Kidney (tissue), 14 donors: ENCODE data around the gene GXYLT2. TPM values are rescaled to one million over a fixed set of nuclear protein-coding genes. Genes with fewer than 3 reads are reported as not detected.
A peak's percentile ranks its signal among the peaks of the same experiment; 100 is the strongest.

Experiments used
- DNase-seq, 5 donors: peaks; one replicate each; pipeline ENCODE4 v3.0.0-alpha.2; 2013 to 2020
- FAIRE-seq: peaks from 2 replicates; lab custom pipeline; 2012; peaks lifted over from hg19 to GRCh38; lab: Jason Lieb, UNC
- H3K27ac ChIP-seq, 2 donors: one replicate each; pipeline ENCODE4 v1.7.0; 2013; ENCODE audit warnings: low read depth in 2 of 2, low read length in 2 of 2, inconsistent platforms in 1 of 2
- H3K27me3 ChIP-seq: one replicate; pipeline ENCODE4 v1.7.1; 2013; ENCODE audit warnings: low read length, inconsistent platforms; ENCODE audit not compliant: control insufficient read depth, insufficient read depth
- H3K36me3 ChIP-seq, 3 donors: one replicate each; pipeline versions ENCODE4 v1.7.0 to v1.7.1; 2013; ENCODE audit warnings: low read length in 3 of 3, control low read depth in 1 of 3, inconsistent platforms in 1 of 3; ENCODE audit not compliant: insufficient read depth in 3 of 3, control insufficient read depth in 2 of 3
- H3K4me1 ChIP-seq, 3 donors: one replicate each; pipeline versions ENCODE4 v1.7.0 to v1.7.1; 2013; ENCODE audit warnings: low read length in 3 of 3, inconsistent platforms in 1 of 3, low read depth in 1 of 3; ENCODE audit not compliant: control insufficient read depth in 2 of 3, insufficient read depth in 2 of 3
- H3K4me3 ChIP-seq, 3 donors: one replicate each; pipeline versions ENCODE4 v1.7.0 to v1.8.1; 2013; ENCODE audit warnings: low read length in 3 of 3, control low read depth in 1 of 3, inconsistent platforms in 1 of 3
- H3K9ac ChIP-seq, 3 donors: one replicate each; pipeline versions ENCODE4 v1.7.0 to v1.7.1; 2013; ENCODE audit warnings: low read length in 3 of 3, control low read depth in 1 of 3, inconsistent platforms in 1 of 3
- H3K9me3 ChIP-seq, 3 donors: one replicate each; pipeline versions ENCODE4 v1.7.0 to v1.7.1; 2013; ENCODE audit warnings: low read length in 3 of 3, control low read depth in 1 of 3, inconsistent platforms in 1 of 3; ENCODE audit not compliant: control insufficient read depth in 2 of 3, insufficient read depth in 1 of 3
- CTCF ChIP-seq: IDR thresholded peaks from 3 replicates; pipeline ENCODE4 v1.5.1; 2012; ENCODE audit warnings: mild to moderate bottlenecking, moderate library complexity, borderline replicate concordance; ENCODE audit not compliant: insufficient read depth; ENCODE audit errors: extremely low read depth
- intact Hi-C: fragments of 100-400 bp; cut with DNase I; formaldehyde crosslinking; loops from one replicate; pipeline ENCODE4 v1.11.1; 2022
- polyA plus RNA-seq: library from polyadenylated mRNA; stranded (reverse); fragments of 350-450 nt; fragmentation: Illumina TruSeq; extraction: RNeasy Lipid Tissue Mini Kit (QIAGEN cat#74804); gene quantifications from one replicate; pipeline ENCODE4 v1.2.3, GENCODE V29; 2014; ENCODE audit warnings: low read depth, low replicate concordance; ENCODE audit not compliant: insufficient read depth
- total RNA-seq: library from RNA; stranded (reverse); fragmentation: NEBNext Ultra II Directional; extraction: Animal tissue kit (Norgen Biotek cat#: 25700); gene quantifications from one replicate; pipeline ENCODE4 v1.2.1, GENCODE V29; 2021
- donor health status: control.
- donor health status: control.
- donor health status: control.
- donor health status: control.
- donor health status: control.
- donor health status: DM: yes; HTN: yes; CAD: no.
- donor health status: Normal renal cell carcinoma (clear cell type).

Gene GXYLT2
- total and polyA plus RNA-seq, 2 donors from 2014 or later, result 0.39 to 3.8 TPM

DNA sequence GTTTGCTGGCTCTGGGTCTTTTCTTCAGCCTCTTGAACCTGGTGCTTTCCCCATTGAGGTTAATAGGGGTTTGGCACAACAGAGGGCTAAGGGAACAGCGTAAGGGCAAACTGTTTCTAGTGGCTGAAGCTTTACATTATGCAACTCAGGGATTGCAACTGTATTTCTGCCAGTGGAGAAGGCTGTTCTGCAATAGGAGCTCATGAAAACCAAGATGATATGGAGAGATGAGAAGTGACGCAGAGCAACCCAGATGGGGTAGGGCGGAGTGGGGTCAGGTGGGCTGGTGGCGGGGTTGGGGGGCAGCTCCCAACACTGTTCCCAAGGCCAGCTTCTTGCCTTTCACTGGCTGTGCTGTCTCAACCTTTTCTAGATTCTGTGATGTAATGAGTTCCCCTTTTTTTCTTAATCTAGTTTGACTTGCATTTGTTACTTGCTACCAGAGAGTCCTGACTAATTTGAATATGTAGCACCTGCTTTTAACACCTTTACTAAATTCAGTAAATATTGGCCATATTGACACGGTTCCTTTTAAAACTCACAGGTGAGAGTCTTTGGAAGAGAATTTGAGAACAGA is 7.2 kb downstream of the GXYLT2 start:
- DNase-seq, result no peak
- H3K4me3 ChIP-seq, result no peak overlapping the region
- H3K27ac ChIP-seq, result no peak overlapping the region
- H3K9ac ChIP-seq, result no peak overlapping the region
- no peaks in the 10 kb centered on the region for H3K9me3 ChIP-seq
- no peaks in the 10 kb centered on the region for H3K27me3 ChIP-seq
- no peaks in the 10 kb centered on the region for H3K36me3 ChIP-seq
- TF ChIP-seq CTCF, result no peak
- peaks cover 4 to 7% (median 5%) of the 10 kb centered on the region in 3 donors for H3K4me1 ChIP-seq
- FAIRE-seq, result no peak
- intact Hi-C loops, result no loop called here

DNA sequence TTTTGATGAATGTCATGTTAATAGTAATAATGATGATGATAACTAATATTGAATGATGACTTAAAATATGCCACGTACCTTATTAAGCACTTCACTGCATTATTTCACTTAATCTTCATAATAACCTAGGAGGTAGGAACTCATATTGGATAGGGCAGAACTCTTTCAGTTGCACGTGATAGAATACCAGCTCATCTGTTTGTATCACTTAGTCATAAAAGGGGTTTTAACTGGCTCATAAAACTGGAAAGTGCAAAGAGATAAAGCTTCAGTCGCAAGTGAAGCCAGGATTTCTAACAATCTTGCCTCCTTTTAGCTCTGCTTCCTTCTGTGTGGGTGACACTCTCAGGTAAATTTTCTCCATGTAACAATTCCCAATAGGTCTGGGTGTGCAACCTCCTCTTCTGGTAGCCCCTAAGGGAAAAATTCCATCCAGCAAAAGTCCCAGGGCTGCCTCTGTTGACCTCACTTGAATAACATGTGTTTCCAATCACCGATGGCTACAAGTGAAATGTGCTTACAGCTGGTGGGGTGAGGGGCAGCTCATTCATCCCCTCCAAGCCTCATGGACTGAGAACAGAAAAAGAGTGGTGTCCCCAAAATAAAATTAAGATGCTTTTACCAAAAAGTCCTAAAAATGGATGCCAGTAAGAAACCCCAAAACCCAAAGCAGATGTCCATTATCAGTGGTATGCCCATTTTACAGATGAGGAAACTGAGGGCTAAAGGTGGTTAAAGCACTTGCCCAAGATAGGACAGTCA is 9.3 kb downstream of the GXYLT2 start:
- H3K36me3 ChIP-seq, result no peaks in the 10 kb centered on the region
- FAIRE-seq, result no peak

DNA sequence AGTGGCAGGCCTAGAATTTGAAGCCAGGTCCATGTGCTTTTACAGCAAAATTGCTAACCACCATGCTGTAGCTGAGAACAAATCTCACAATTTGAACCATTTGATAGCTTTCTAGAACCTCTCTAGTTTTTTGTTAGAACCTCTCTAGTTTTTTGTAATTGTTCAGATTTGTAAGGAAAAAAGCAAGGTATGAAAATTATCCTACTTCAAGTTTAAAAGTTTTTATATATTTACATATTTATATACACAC is 9.8 kb downstream of the GXYLT2 start:
- Histone ChIP-seq H3K27me3 (no peaks in the 10 kb centered on the region), H3K36me3 (no peaks in the 10 kb centered on the region), H3K4me3 (no peak overlapping the region), H3K4me1 (peaks cover 0 to under 1% (median 0%) of the 10 kb centered on the region in 3 donors), H3K27ac (no peak overlapping the region), H3K9ac (no peak overlapping the region), H3K9me3 (no peaks in the 10 kb centered on the region)
- FAIRE-seq, result no peak
- TF ChIP-seq CTCF, result no peak
- intact Hi-C loops, result no loop called here
- no peak for DNase-seq

More for the DNA sequence above, 9.3 kb downstream of the GXYLT2 start:
- no peak for TF ChIP-seq CTCF
- H3K9ac ChIP-seq, result no peak overlapping the region
- no peak overlapping the region for H3K27ac ChIP-seq
- H3K9me3 ChIP-seq, result no peaks in the 10 kb centered on the region
- intact Hi-C loops, result no loop called here
- H3K4me1 ChIP-seq, result peaks cover 0 to 5% (median 1%) of the 10 kb centered on the region in 3 donors
- no peaks in the 10 kb centered on the region for H3K27me3 ChIP-seq
- H3K4me3 ChIP-seq, result no peak overlapping the region
- DNase-seq, result peak in 1 of 5 donors; percentile 52
